ENCODE data around the gene DLG2. TPM values are rescaled to one million over a fixed set of nuclear protein-coding genes. Genes with fewer than 3 reads are reported as not detected.

The DLG2 gene
- total and polyA plus RNA-seq, 2 of the 8 experiments (the other 6 are each of a cell fraction or from before 2014, with no cell fraction given), result 1.7 to 14.3 TPM

GRCh38 chr11:83609191-83609590, 2018.0 kb downstream of the DLG2 start:
- Histone ChIP-seq H3K4me2 (ENCODE audit: insufficient read depth in 1 of 2, low read depth in 2 of 2, low read length in 2 of 2) (no peak overlapping the region), H2BK5ac (ENCODE audit: low read depth, low read length) (no peak overlapping the region), H3K4me1 (replicated peaks in 1 of 4; ENCODE audit: control insufficient read depth in 3 of 4, insufficient read depth in 4 of 4, low read length in 3 of 4) (peaks cover 0 to 4% (median 0%) of the 10 kb centered on the region in 4 experiments; a peak in 3 of 7 replicates), H4K91ac (replicated peaks; ENCODE audit: insufficient read length, low read length) (no peak overlapping the region), H3K18ac (ENCODE audit: extremely low read depth, low read length) (no peak overlapping the region), H2AFZ (ENCODE audit: low read length) (no peak overlapping the region), H3K14ac (ENCODE audit: insufficient read length) (no peak overlapping the region), H3K56ac (replicated peaks; ENCODE audit: insufficient read length, low read depth, low read length) (no peak overlapping the region), H3K79me1 (ENCODE audit: low read depth, low read length) (no peaks in the 10 kb centered on the region), H3K9me3 (ENCODE audit: insufficient read depth in 2 of 2, low read depth in 1 of 2, low read length in 1 of 2) (no peaks in the 10 kb centered on the region), H3K27me3 (replicated peaks in 1 of 4; ENCODE audit: control insufficient read depth in 3 of 4, extremely low read depth in 1 of 4, insufficient read depth in 3 of 4, low read length in 3 of 4) (no peaks in the 10 kb centered on the region), H2BK12ac (ENCODE audit: low read depth, low read length) (no peak overlapping the region), H3K4me3 (ENCODE audit: extremely low read depth in 1 of 4, insufficient read depth in 2 of 4, low read depth in 3 of 4, low read length in 4 of 4) (no peak overlapping the region), H3K23ac (ENCODE audit: insufficient read length) (no peak overlapping the region), H2AK5ac (ENCODE audit: low read depth, low read length) (no peak overlapping the region), H3K79me2 (ENCODE audit: control insufficient read depth in 1 of 2, insufficient read depth in 2 of 2, low read length in 2 of 2) (no peaks in the 10 kb centered on the region), H4K8ac (ENCODE audit: extremely low read depth, insufficient read depth, low read length) (no peak overlapping the region), H3K23me2 (ENCODE audit: low read depth, low read length) (peaks cover 2% of the 10 kb centered on the region; the same call in 1 of the 2 replicates), H2BK20ac (ENCODE audit: low read length) (no peak overlapping the region), H2BK120ac (replicated peaks; ENCODE audit: low read depth, low read length) (no peak overlapping the region), H4K20me1 (replicated peaks in 1 of 2; ENCODE audit: control insufficient read depth in 1 of 2, insufficient read depth in 2 of 2, low read length in 2 of 2) (no peaks in the 10 kb centered on the region), H3K9ac (replicated peaks in 1 of 4; ENCODE audit: extremely low read depth in 1 of 4, low read depth in 3 of 4, low read length in 3 of 4) (no peak overlapping the region), H3K4ac (replicated peaks; ENCODE audit: insufficient read length, low read depth, low read length) (no peak overlapping the region), H3K27ac (ENCODE audit: low read depth, low read length) (no peak overlapping the region), H3K36me3 (ENCODE audit: control insufficient read depth in 2 of 4, insufficient read depth in 4 of 4, low read length in 3 of 4) (no peaks in the 10 kb centered on the region), H4K5ac (ENCODE audit: insufficient read length, low read depth, low read length) (no peak overlapping the region), H2BK15ac (ENCODE audit: low read length) (no peak overlapping the region)
- DNase-seq (ENCODE audit: low read depth in 1 of 2, low spot score in 2 of 2), result no peak
- WGBS, 2 experiments (ENCODE audit: extremely low coverage in 1 of 2, insufficient coverage in 1 of 2, insufficient read length in 1 of 2, insufficient replicate concordance in 2 of 2, low coverage in 1 of 2, low lambda C conversion rate in 2 of 2, missing lambda C conversion rate in 1 of 2), result 77% methylated on average over 2 of the region's 2 CpGs; no CpG with 5 or more reads in 1 of the 2 experiments
- no peak for FAIRE-seq
- ChIA-PET CTCF (ENCODE audit: partially characterized antibody) (interaction anchor here (1.1 kb wide), 1 partner anchor 26 kb away, joined by 3 read pairs; no protein-coding TSS in a partner anchor), POLR2A (ENCODE audit: partially characterized antibody) (no interaction called here)
- TF ChIP-seq JUN (IDR thresholded peaks at IDR 0.05; ENCODE audit: low read depth, low read length), result no peak
- TF ChIP-seq TBP (IDR thresholded peaks at IDR 0.05; ENCODE audit: low read depth, low read length), result no peak
- TF ChIP-seq SP4 (IDR thresholded peaks at IDR 0.05; ENCODE audit: low read length), result no peak
- TF ChIP-seq, protein P1, sequence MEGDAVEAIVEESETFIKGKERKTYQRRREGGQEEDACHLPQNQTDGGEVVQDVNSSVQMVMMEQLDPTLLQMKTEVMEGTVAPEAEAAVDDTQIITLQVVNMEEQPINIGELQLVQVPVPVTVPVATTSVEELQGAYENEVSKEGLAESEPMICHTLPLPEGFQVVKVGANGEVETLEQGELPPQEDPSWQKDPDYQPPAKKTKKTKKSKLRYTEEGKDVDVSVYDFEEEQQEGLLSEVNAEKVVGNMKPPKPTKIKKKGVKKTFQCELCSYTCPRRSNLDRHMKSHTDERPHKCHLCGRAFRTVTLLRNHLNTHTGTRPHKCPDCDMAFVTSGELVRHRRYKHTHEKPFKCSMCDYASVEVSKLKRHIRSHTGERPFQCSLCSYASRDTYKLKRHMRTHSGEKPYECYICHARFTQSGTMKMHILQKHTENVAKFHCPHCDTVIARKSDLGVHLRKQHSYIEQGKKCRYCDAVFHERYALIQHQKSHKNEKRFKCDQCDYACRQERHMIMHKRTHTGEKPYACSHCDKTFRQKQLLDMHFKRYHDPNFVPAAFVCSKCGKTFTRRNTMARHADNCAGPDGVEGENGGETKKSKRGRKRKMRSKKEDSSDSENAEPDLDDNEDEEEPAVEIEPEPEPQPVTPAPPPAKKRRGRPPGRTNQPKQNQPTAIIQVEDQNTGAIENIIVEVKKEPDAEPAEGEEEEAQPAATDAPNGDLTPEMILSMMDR (IDR thresholded peaks at IDR 0.05; ENCODE audit: control extremely low read depth in 1 of 3, insufficient read depth in 1 of 3, low read depth in 1 of 3, low read length in 3 of 3), result no peak
- TF ChIP-seq YY1 (IDR thresholded peaks at IDR 0.05; ENCODE audit: low read depth, low read length), result no peak
- no peak for TF ChIP-seq NANOG (IDR thresholded peaks at IDR 0.05; ENCODE audit: insufficient read depth, low read depth, low read length, poor library complexity, severe bottlenecking)
- no peak for TF ChIP-seq SP1 (IDR thresholded peaks at IDR 0.05; ENCODE audit: low read depth, low read length)
- no peak for TF ChIP-seq SRF (IDR thresholded peaks at IDR 0.05; ENCODE audit: low read depth, low read length)
- TF ChIP-seq GTF2F1 (IDR thresholded peaks at IDR 0.05; ENCODE audit: borderline replicate concordance, low read depth, low read length), result no peak
- no peak for TF ChIP-seq KDM4A (IDR thresholded peaks at IDR 0.05; ENCODE audit: low read depth, low read length, severe bottlenecking)
- TF ChIP-seq PHF8 (conservative IDR thresholded peaks at IDR 0.05; ENCODE audit: low read depth, low read length), result no peak
- no peak for TF ChIP-seq CBX8 (IDR thresholded peaks at IDR 0.05; ENCODE audit: borderline replicate concordance, low read depth, low read length)
